ENCODE data around the gene KCNG2. TPM values are rescaled to one million over a fixed set of nuclear protein-coding genes. Genes with fewer than 3 reads are reported as not detected.

Gene KCNG2
- total and polyA plus RNA-seq, 9 of the 15 experiments (the other 6 are each of a cell fraction or from before 2014, with no cell fraction given) = not detected

DNA sequence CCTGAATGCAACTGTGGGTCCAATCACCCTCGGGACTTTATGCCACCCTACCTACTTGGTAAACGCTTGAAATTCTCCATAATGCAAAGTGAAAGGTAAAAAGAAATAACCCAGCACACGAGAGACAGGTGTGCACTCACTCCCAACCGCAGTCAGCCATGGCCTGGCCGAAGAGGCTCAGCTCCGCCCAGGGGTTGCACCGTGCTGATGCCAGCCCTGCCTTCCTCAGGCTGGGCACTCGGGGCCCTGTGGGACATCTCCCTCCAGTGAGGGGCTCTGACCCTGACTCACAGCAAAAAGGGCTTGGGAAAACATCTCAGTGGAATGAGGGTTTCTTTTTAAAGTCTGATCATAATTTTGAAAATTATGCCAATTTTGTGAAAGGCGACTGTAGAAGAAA, 140.5 kb downstream of the KCNG2 start:
- TF ChIP-seq, protein P1, sequence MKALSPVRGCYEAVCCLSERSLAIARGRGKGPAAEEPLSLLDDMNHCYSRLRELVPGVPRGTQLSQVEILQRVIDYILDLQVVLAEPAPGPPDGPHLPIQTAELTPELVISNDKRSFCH (CRISPR knock-in tag; IDR thresholded peaks at IDR 0.05) = no peak
- TF ChIP-seq, protein P1 (tag; IDR thresholded peaks at IDR 0.05) = no peak
- no peak for TF ChIP-seq RBM34 (IDR thresholded peaks at IDR 0.05; ENCODE audit: borderline replicate concordance, insufficient read depth, low read length)
- no peak for TF ChIP-seq SAFB (IDR thresholded peaks at IDR 0.05; ENCODE audit: borderline replicate concordance, low read depth, low read length)
- TF ChIP-seq RBM22 (IDR thresholded peaks at IDR 0.05; ENCODE audit: low read depth, low read length, poor library complexity, severe bottlenecking) = no peak
- TF ChIP-seq ZNF586 (CRISPR knock-in tag; conservative IDR thresholded peaks at IDR 0.05) = no peak
- no peak for TF ChIP-seq KDM4B (IDR thresholded peaks at IDR 0.05; ENCODE audit: borderline replicate concordance in 2 of 2, low read depth in 1 of 2)
- TF ChIP-seq ZBTB1 (CRISPR knock-in tag; IDR thresholded peaks at IDR 0.05; ENCODE audit: borderline replicate concordance, low read depth) = no peak
- TF ChIP-seq ZNF766 (CRISPR knock-in tag; conservative IDR thresholded peaks at IDR 0.05) = no peak
- no peak for TF ChIP-seq BRF1 (IDR thresholded peaks at IDR 0.05; ENCODE audit: borderline replicate concordance, extremely low read depth, insufficient read length)
- no peak for TF ChIP-seq ELF1 (tag; IDR thresholded peaks at IDR 0.05)
- TF ChIP-seq ZNF232 (CRISPR knock-in tag; IDR thresholded peaks at IDR 0.05) = no peak
- TF ChIP-seq CBX3 (IDR thresholded peaks at IDR 0.05; ENCODE audit: borderline replicate concordance in 1 of 2, low read length in 2 of 2) = no peak
- Histone ChIP-seq H3K27ac (ENCODE audit: extremely low read depth, low read depth, low read length) (no peak overlapping the region), H3K9me3 (replicated peaks; ENCODE audit: control insufficient read depth, insufficient read depth, low read depth, low read length) (peaks cover 1% of the 10 kb centered on the region; the same call in 1 of the 2 replicates), H3K9ac (ENCODE audit: insufficient read depth in 1 of 2, low read depth in 2 of 2, low read length in 2 of 2) (no peak overlapping the region), H2AFZ (ENCODE audit: low read depth, low read length) (no peak overlapping the region), H3K4me1 (replicated peaks in 1 of 2; ENCODE audit: control insufficient read depth in 2 of 2, insufficient read depth in 2 of 2, low read length in 2 of 2) (peaks cover 6 to 12% of the 10 kb centered on the region in 2 experiments; a peak in 4 of 5 replicates), H3K36me3 (ENCODE audit: control insufficient read depth, insufficient read depth, low read length) (peaks cover 7% of the 10 kb centered on the region), H3K9me1 (ENCODE audit: control insufficient read depth, insufficient read depth, low read length) (no peaks in the 10 kb centered on the region), H4K20me1 (replicated peaks; ENCODE audit: control insufficient read depth, insufficient read depth, low read length) (peaks cover 2% of the 10 kb centered on the region; the same call in 1 of the 2 replicates), H3K4me3 (no peak overlapping the region), H3K4me2 (ENCODE audit: insufficient read depth, low read length) (no peak overlapping the region), H3K79me2 (ENCODE audit: control insufficient read depth, insufficient read depth, low read length) (no peaks in the 10 kb centered on the region), H3K27me3 (ENCODE audit: control insufficient read depth in 2 of 2, insufficient read depth in 2 of 2, low read length in 2 of 2) (no peaks in the 10 kb centered on the region)
- BruUV-seq (replicated peaks) = no TSS peak
- DNase-seq (ENCODE audit: extremely low read depth in 1 of 4, low spot score in 3 of 4) (no peak), FAIRE-seq (no peak), ATAC-seq (no peak)
- POLR2A ChIA-PET = no interaction called here
- WGBS (ENCODE audit: insufficient coverage, low coverage, missing lambda C conversion rate) = 57% methylated on average over 5 of the region's 9 CpGs
- CTCF ChIA-PET (ENCODE audit: low intra/inter-chr PET ratio) = no interaction called here
- in situ Hi-C loops (cut with MboI) (no loop called here), intact Hi-C loops (cut with micrococcal nuclease) (no loop called here)

Data from K562 (cell line).